ENCODE data around the gene LRRC74B.

DNA sequence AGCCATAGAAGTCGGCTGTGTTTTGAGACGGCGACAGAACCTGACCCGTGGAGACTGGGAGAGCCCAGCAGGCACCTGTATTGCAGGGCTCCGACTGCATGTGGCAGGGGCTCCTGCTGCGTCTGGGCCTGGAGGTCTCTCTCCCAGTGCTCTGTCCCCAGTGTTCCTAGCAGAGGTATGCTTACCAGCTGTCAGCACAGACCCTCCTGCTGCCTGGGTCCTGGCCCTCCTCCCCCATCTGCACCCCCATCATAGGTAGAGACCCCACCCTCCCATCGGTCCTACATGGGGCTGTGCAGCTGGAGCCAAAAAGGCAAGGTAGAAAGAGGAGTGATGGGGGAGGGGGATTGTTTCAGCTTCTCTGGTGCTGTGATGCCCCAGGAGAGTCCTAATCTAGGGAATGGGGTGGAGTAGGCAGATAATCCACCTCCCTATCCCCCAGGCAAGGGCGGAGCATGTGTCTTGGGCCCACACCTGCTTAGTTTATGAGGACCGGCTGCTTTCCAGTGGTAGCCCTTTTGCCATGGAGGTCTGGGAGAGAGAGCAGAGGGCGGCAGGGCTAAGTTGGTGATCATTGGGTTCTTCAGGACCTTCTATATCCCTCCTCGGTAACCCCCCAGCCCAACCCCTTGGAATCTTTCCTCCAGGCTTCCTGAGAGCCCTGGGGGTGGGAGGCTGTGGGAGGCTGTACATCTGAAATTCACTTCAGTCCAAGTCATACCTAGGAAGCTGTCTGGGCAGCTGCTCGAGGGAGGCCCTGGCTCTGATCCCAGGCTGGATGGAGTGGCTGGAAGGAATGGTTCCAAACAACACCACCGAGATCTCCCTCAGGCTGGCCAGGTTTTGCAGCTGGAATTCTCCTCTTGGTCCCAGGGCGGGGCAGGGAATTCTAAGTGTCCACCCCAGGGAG, 18.7 kb upstream of the LRRC74B start:
- TF ChIP-seq GATA2 (IDR thresholded peaks at IDR 0.05; ENCODE audit: low read depth, low read length) (no peak), GATA3 (IDR thresholded peaks at IDR 0.05; ENCODE audit: low read depth, low read length) (no peak)

Measured in SH-SY5Y (cell line).